Prostate gland (tissue), 2 donors: ENCODE results near the gene AFF4. TPM values are rescaled to one million over a fixed set of nuclear protein-coding genes. Genes with fewer than 3 reads are reported as not detected.
"Not testable (repeated sequence)": the region's sequence is repeated elsewhere in the genome, so short reads cannot be mapped to it uniquely, and the experiment has no call there.

Experiments used
- DNase-seq: peaks from one replicate; pipeline ENCODE4 v3.0.0-alpha.2; 2019; ENCODE audit warnings: low spot score
- H3K27ac ChIP-seq, 2 donors: fragments of 200-600 bp; sonication (generic); 2 replicates each; pipeline ENCODE4 v1.5.1; 2017 to 2019
- H3K27me3 ChIP-seq: fragments of 200-600 bp; sonication (generic); replicated peaks from 2 replicates; pipeline ENCODE4 v1.5.1; 2019; ENCODE audit not compliant: insufficient read depth
- H3K36me3 ChIP-seq, 2 donors: fragments of 200-600 bp; sonication (generic); 1 replicate in 1 of 2; 2 replicates in 1 of 2; pipeline versions ENCODE4 v1.5.1 to v1.8.1; 2017 to 2019
- H3K4me1 ChIP-seq: fragments of 200-600 bp; sonication (generic); replicated peaks from 2 replicates; pipeline ENCODE4 v1.5.1; 2019
- H3K4me3 ChIP-seq, 2 donors: fragments of 200-600 bp; sonication (generic); 2 replicates each; pipeline ENCODE4 v1.5.1; 2017 to 2019
- H3K9me3 ChIP-seq: fragments of 200-600 bp; sonication (generic); 2 replicates; pipeline ENCODE4 v1.5.1; 2017
- POLR2A ChIP-seq: fragments of 450-650 bp; IDR thresholded peaks from one replicate; pipeline ENCODE4 v1.6.1; 2016; ENCODE audit warnings: antibody characterized with exemption, mild to moderate bottlenecking
- POLR2AphosphoS5 ChIP-seq: sonication (generic); formaldehyde crosslinking; IDR thresholded peaks from one replicate; pipeline ENCODE4 v1.6.1; 2017; ENCODE audit warnings: antibody characterized with exemption
- WGBS: methylation state at CpG from one replicate; pipeline ENCODE4 v1.1.5; 2018; 5-methylcytosine and 5-hydroxymethylcytosine counted together
- intact Hi-C: fragments of 100-400 bp; cut with DNase I; formaldehyde crosslinking; loops from one replicate; pipeline ENCODE4 v1.14.2; 2022
- total RNA-seq, 2 donors: library from RNA; depleted of rRNA; stranded (reverse); fragments of >200 nt; gene quantifications; one replicate each; pipeline ENCODE4 v1.1.0, GENCODE V29; 2016
- TF ChIP-seq, protein P1 (sequence below), 4 experiments: fragments of 200-600 bp in 2 of 4; fragments of 450-650 bp in 2 of 4; sonication (generic) in 2 of 4; IDR thresholded peaks; 1 replicate in 3 of 4; 2 replicates in 1 of 4; pipeline ENCODE4 v1.5.1; 2016 to 2019; ENCODE audit warnings: antibody characterized with exemption in 4 of 4, mild to moderate bottlenecking in 2 of 4, moderate library complexity in 2 of 4

The AFF4 gene, protein sequence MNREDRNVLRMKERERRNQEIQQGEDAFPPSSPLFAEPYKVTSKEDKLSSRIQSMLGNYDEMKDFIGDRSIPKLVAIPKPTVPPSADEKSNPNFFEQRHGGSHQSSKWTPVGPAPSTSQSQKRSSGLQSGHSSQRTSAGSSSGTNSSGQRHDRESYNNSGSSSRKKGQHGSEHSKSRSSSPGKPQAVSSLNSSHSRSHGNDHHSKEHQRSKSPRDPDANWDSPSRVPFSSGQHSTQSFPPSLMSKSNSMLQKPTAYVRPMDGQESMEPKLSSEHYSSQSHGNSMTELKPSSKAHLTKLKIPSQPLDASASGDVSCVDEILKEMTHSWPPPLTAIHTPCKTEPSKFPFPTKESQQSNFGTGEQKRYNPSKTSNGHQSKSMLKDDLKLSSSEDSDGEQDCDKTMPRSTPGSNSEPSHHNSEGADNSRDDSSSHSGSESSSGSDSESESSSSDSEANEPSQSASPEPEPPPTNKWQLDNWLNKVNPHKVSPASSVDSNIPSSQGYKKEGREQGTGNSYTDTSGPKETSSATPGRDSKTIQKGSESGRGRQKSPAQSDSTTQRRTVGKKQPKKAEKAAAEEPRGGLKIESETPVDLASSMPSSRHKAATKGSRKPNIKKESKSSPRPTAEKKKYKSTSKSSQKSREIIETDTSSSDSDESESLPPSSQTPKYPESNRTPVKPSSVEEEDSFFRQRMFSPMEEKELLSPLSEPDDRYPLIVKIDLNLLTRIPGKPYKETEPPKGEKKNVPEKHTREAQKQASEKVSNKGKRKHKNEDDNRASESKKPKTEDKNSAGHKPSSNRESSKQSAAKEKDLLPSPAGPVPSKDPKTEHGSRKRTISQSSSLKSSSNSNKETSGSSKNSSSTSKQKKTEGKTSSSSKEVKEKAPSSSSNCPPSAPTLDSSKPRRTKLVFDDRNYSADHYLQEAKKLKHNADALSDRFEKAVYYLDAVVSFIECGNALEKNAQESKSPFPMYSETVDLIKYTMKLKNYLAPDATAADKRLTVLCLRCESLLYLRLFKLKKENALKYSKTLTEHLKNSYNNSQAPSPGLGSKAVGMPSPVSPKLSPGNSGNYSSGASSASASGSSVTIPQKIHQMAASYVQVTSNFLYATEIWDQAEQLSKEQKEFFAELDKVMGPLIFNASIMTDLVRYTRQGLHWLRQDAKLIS
- total RNA-seq = 100 to 1,000 TPM in 1 of 2 donors, 10 to 100 TPM in 1; 57.2 to 105 TPM

DNA sequence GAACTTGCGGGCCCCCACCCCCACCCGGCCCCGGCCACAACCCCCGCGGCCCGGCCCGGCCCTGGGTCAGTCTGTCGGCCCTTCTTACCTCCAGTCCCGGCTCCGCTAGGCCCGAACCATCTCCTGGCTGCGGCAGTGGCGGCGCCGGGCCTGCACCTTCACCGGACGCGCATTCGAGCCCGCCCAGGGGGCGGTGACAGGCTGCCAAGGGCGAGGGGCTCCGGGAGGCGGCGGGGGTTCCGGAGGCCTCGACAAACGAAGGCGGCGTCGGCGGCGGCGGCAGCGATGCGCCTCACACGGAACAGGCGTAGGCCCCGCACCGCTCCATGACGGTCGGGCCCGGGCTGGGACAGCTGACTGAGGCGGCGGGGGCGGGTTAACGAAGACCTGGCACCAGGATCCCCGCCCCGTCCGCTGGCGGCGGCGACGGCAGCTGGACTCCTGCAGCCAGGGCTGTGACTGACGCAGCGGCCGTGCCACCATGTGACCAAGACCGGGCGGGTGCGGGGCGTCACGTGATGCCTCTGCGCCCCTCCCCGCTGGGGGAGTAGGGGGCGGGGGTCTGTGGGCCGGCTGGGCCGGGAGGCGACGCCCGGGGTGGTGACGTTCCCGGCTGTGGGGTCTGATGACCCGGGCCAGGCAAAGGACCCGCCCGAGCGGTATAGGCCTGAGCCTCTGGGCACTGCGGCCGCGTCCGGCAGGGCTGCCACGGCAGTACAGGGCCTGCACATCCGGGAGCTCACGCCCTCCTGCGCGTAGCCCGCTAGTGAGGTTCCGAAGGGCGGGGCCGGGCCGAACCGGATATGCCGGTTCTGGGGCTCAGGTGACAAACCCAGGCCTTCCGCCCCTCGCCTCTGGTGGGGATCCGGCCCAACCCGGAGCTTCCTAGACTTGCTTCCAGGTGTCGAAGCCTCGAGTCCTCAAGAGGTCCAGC lies at the start of gene AFF4:
TSS of gene AFF4 (minus strand) at position 464 of the 934 bp plus-strand sequence. CDS start 26,445 bp downstream, outside the sequence.
- Histone ChIP-seq H3K4me1 (peaks cover 4% of the 10 kb centered on the region), H3K4me3 (peak within 1 kb of the TSS; percentile 91 to 92), H3K36me3 (no peaks in the 10 kb centered on the region), H3K9me3 (no peaks in the 10 kb centered on the region), H3K27ac (peak within 1 kb of the TSS; percentile 99 to 100), H3K27me3 (no peaks in the 10 kb centered on the region)
- TF ChIP-seq POLR2AphosphoS5 (peak; percentile 96), POLR2A (peak; percentile 100)
- TF ChIP-seq, protein P1, sequence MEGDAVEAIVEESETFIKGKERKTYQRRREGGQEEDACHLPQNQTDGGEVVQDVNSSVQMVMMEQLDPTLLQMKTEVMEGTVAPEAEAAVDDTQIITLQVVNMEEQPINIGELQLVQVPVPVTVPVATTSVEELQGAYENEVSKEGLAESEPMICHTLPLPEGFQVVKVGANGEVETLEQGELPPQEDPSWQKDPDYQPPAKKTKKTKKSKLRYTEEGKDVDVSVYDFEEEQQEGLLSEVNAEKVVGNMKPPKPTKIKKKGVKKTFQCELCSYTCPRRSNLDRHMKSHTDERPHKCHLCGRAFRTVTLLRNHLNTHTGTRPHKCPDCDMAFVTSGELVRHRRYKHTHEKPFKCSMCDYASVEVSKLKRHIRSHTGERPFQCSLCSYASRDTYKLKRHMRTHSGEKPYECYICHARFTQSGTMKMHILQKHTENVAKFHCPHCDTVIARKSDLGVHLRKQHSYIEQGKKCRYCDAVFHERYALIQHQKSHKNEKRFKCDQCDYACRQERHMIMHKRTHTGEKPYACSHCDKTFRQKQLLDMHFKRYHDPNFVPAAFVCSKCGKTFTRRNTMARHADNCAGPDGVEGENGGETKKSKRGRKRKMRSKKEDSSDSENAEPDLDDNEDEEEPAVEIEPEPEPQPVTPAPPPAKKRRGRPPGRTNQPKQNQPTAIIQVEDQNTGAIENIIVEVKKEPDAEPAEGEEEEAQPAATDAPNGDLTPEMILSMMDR (IDR thresholded peaks at IDR 0.05) = peak in 1 of 4 experiments; percentile 24
- peak; percentile 95 for DNase-seq
- intact Hi-C loops = loop anchor here (2.0 to 5.0 kb wide), 2 partner anchors 87 to 96 kb away; partner anchors contain the start of genes GDF9 and UQCRQ
- WGBS = under 1% methylated on average over 52 of the region's 98 CpGs

DNA sequence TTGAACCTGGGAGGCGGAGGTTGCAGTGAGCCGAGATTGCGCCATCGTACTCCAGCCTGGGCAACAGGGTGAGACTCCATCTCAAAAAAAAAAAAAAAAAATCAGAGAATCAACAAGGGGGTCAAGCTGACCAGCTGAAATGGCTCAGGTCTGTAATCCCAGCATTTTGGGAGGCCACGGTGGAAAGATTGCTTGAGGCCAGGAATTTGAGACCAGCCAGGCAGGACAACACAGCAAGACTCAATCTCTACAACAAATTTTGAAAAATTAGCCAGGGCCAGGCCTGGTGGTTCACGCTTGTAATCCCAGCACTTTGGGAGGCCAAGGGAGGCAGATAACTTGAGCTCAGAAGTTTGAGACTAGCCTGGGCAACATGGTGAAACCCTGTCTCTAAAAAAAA lies 45.0 kb upstream of the AFF4 start:
- H3K4me3 ChIP-seq, H3K4me1 ChIP-seq, H3K9me3 ChIP-seq, H3K27me3 ChIP-seq, H3K27ac ChIP-seq, intact Hi-C loops, H3K36me3 ChIP-seq, DNase-seq: not testable (repeated sequence)
- WGBS = 81% methylated on average over 6 of the region's 6 CpGs

DNA sequence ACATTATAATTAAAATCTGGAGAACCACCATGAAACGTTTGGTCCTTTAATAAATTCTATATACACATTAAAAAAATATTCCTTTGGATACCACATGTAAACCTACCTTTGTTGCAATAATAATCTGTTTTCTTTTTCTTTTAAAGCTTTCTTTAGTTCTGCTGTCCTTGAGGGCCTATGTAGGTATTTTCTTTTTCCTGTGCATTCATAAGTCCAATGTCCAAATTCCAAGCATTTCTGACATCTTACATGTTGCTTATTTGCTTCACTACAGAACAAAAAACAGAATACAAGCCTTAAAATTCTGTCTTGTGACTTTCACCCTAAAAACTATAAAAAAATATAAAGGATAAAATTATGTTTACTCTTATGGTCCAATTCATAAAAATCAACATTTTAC lies 43.2 kb upstream of the AFF4 start:
- no peaks in the 10 kb centered on the region for H3K4me1 ChIP-seq
- no peak overlapping the region for H3K27ac ChIP-seq
- H3K36me3 ChIP-seq = no peaks in the 10 kb centered on the region
- intact Hi-C loops = no loop called here
- no peak for TF ChIP-seq POLR2A
- TF ChIP-seq POLR2AphosphoS5 = no peak
- TF ChIP-seq, protein P1 (IDR thresholded peaks at IDR 0.05) = no peak
- no peak overlapping the region for H3K4me3 ChIP-seq
- H3K27me3 ChIP-seq = no peaks in the 10 kb centered on the region
- H3K9me3 ChIP-seq = no peaks in the 10 kb centered on the region
- WGBS = 80% methylated on average over 1 of the region's 1 CpG
- no peak for DNase-seq

DNA sequence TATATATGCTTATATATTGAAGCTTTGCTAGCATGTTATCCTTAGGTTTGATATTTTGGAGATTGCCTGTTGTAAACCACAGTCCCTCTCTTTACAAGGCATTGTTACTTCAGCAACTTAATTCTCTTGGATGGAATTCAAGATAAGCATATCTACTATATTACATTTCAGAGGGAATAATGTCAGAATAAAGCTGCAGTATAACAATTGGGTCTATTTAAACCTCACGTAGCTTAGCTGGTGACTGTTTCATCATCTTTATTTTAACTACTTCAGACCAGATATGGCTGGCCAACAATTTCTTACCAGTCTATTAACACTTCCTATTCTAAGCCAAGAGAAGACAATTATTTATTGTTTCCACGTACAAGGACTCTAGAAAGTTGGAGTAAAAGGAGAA lies 35.8 kb upstream of the AFF4 start:
- Histone ChIP-seq H3K4me1 (no peaks in the 10 kb centered on the region), H3K4me3 (no peak overlapping the region), H3K36me3 (no peaks in the 10 kb centered on the region), H3K27me3 (no peaks in the 10 kb centered on the region), H3K27ac (no peak overlapping the region), H3K9me3 (no peaks in the 10 kb centered on the region)
- WGBS = 45% methylated on average over 2 of the region's 2 CpGs
- TF ChIP-seq POLR2AphosphoS5 (no peak), POLR2A (no peak)
- TF ChIP-seq, protein P1 (IDR thresholded peaks at IDR 0.05) = no peak
- DNase-seq = no peak
- intact Hi-C loops = no loop called here
